GM12872 (cell line): ENCODE results near the gene RPAP3.

ENCODE experiments used
- TF ChIP-seq, protein P1 (sequence below): IDR thresholded peaks from 3 replicates; pipeline ENCODE4 v1.5.1; 2011; ENCODE audit warnings: low read depth, mild to moderate bottlenecking, low read length, moderate library complexity; ENCODE audit not compliant: insufficient read depth

Gene RPAP3

GRCh38 chr12:47612953-47613352, 92.9 kb downstream of the RPAP3 start:
- TF ChIP-seq, protein P1, sequence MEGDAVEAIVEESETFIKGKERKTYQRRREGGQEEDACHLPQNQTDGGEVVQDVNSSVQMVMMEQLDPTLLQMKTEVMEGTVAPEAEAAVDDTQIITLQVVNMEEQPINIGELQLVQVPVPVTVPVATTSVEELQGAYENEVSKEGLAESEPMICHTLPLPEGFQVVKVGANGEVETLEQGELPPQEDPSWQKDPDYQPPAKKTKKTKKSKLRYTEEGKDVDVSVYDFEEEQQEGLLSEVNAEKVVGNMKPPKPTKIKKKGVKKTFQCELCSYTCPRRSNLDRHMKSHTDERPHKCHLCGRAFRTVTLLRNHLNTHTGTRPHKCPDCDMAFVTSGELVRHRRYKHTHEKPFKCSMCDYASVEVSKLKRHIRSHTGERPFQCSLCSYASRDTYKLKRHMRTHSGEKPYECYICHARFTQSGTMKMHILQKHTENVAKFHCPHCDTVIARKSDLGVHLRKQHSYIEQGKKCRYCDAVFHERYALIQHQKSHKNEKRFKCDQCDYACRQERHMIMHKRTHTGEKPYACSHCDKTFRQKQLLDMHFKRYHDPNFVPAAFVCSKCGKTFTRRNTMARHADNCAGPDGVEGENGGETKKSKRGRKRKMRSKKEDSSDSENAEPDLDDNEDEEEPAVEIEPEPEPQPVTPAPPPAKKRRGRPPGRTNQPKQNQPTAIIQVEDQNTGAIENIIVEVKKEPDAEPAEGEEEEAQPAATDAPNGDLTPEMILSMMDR, result no peak

- TF ChIP-seq, protein P1, result no peak
Observed at GRCh38 chr12:47611906-47612305, 93.9 kb downstream of the RPAP3 start.
